Activated CD8-positive, alpha-beta memory T cell treated with anti-CD3 and anti-CD28 coated beads for 24 hours (primary cell): ENCODE results near the gene SHANK1.
"Not testable (repeated sequence)": the region's sequence is repeated elsewhere in the genome, so short reads cannot be mapped to it uniquely, and the experiment has no call there.

Source experiments
- DNase-seq: peaks from one replicate; pipeline ENCODE4 v3.0.0-alpha.2; 2020

SHANK1 gene

GRCh38 chr19:50719566-50719965, at the start of gene SHANK1:
Gene SHANK1 (minus strand): TSS chr19:50719802. CDS start chr19:50716919, 2,883 bp downstream.
- DNase-seq = no peak

- DNase-seq = no peak
These were observed 48.7 kb upstream of the SHANK1 start for GRCh38 chr19:50768277-50768676.

- DNase-seq = not testable (repeated sequence)
These were observed 47.7 kb upstream of the SHANK1 start for GRCh38 chr19:50767263-50767662.

GRCh38 chr19:50766746-50767145, 47.1 kb upstream of the SHANK1 start:
- DNase-seq = not testable (repeated sequence)

- no peak for DNase-seq
These were observed 44.8 kb upstream of the SHANK1 start for GRCh38 chr19:50764409-50764808.

GRCh38 chr19:50763521-50763920, 43.9 kb upstream of the SHANK1 start:
- DNase-seq = not testable (repeated sequence)

GRCh38 chr19:50761501-50761900, 41.9 kb upstream of the SHANK1 start:
- not testable (repeated sequence) for DNase-seq

- DNase-seq = no peak
These were observed 40.3 kb upstream of the SHANK1 start for GRCh38 chr19:50759886-50760285.

- not testable (repeated sequence) for DNase-seq
These were observed 39.5 kb upstream of the SHANK1 start for GRCh38 chr19:50759076-50759475.

GRCh38 chr19:50757624-50758023, 38.0 kb upstream of the SHANK1 start:
- DNase-seq = not testable (repeated sequence)

- DNase-seq = not testable (repeated sequence)
These were observed 36.6 kb upstream of the SHANK1 start for GRCh38 chr19:50756244-50756643.

GRCh38 chr19:50753879-50754278, 34.3 kb upstream of the SHANK1 start:
- no peak for DNase-seq

- no peak for DNase-seq
These were observed 30.4 kb upstream of the SHANK1 start for GRCh38 chr19:50750010-50750409.

- no peak for DNase-seq
These were observed 29.9 kb upstream of the SHANK1 start for GRCh38 chr19:50749490-50749889.

GRCh38 chr19:50747141-50747540, 27.5 kb upstream of the SHANK1 start:
- DNase-seq = not testable (repeated sequence)

GRCh38 chr19:50745221-50745620, 25.6 kb upstream of the SHANK1 start:
- no peak for DNase-seq

GRCh38 chr19:50743537-50743936, 23.9 kb upstream of the SHANK1 start:
- no peak for DNase-seq

GRCh38 chr19:50741179-50741933, 21.8 kb upstream of the SHANK1 start:
- DNase-seq = no peak

- DNase-seq = no peak
These were observed 20.4 kb upstream of the SHANK1 start for GRCh38 chr19:50739914-50740426.

- no peak for DNase-seq
These were observed 19.7 kb upstream of the SHANK1 start for GRCh38 chr19:50739132-50739913.

- DNase-seq = no peak
These were observed 16.7 kb upstream of the SHANK1 start for GRCh38 chr19:50736338-50736737.

GRCh38 chr19:50735869-50736268, 16.3 kb upstream of the SHANK1 start:
- no peak for DNase-seq

GRCh38 chr19:50729894-50730293, 10.3 kb upstream of the SHANK1 start:
- DNase-seq = no peak
